ENCODE results near the gene VWA5B2. TPM values are rescaled to one million over a fixed set of nuclear protein-coding genes. Genes with fewer than 3 reads are reported as not detected.

The VWA5B2 gene
- total and polyA plus RNA-seq, 2 of the 13 experiments (the other 11 are each of a cell fraction or from before 2014, with no cell fraction given) = 0.03 to 0.04 TPM

DNA sequence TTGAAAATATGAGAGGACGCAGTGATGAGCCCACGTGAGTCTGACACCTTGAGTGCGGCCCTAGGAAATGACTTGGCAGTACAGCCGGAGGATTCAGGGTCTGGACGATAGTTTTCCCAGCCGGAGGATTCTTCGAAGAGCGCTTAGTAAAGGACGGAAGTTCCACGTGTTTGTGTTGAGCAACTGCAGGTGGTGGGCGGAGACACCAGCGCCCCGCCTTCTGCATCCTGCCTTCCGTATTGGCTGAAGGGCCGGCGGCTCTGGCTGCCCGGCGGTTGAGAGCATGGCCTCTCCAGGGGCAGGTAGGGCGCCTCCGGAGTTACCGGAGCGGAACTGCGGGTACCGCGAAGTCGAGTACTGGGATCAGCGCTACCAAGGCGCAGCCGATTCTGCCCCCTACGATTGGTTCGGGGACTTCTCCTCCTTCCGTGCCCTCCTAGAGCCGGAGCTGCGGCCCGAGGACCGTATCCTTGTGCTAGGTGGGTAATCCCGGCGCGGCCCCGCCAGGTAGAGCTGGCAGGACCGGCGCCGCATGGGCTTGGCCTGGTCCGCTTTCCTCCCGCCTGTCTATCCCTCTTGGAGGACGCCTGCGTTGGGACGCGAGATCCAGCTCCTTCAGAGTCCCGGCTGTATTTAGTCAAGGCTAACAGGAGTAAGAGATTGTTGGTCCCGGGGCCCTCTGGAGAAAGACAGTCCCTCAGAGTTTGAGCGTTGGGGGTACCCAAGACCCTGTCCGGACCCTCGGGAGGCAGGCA is 20.2 kb downstream of the VWA5B2 start, which contains the start of gene EEF1AKMT4 (continued):
- TF ChIP-seq, protein P1, sequence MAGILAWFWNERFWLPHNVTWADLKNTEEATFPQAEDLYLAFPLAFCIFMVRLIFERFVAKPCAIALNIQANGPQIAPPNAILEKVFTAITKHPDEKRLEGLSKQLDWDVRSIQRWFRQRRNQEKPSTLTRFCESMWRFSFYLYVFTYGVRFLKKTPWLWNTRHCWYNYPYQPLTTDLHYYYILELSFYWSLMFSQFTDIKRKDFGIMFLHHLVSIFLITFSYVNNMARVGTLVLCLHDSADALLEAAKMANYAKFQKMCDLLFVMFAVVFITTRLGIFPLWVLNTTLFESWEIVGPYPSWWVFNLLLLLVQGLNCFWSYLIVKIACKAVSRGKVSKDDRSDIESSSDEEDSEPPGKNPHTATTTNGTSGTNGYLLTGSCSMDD (CRISPR knock-in tag; IDR thresholded peaks at IDR 0.05) = no peak
- TF ChIP-seq, protein P2, sequence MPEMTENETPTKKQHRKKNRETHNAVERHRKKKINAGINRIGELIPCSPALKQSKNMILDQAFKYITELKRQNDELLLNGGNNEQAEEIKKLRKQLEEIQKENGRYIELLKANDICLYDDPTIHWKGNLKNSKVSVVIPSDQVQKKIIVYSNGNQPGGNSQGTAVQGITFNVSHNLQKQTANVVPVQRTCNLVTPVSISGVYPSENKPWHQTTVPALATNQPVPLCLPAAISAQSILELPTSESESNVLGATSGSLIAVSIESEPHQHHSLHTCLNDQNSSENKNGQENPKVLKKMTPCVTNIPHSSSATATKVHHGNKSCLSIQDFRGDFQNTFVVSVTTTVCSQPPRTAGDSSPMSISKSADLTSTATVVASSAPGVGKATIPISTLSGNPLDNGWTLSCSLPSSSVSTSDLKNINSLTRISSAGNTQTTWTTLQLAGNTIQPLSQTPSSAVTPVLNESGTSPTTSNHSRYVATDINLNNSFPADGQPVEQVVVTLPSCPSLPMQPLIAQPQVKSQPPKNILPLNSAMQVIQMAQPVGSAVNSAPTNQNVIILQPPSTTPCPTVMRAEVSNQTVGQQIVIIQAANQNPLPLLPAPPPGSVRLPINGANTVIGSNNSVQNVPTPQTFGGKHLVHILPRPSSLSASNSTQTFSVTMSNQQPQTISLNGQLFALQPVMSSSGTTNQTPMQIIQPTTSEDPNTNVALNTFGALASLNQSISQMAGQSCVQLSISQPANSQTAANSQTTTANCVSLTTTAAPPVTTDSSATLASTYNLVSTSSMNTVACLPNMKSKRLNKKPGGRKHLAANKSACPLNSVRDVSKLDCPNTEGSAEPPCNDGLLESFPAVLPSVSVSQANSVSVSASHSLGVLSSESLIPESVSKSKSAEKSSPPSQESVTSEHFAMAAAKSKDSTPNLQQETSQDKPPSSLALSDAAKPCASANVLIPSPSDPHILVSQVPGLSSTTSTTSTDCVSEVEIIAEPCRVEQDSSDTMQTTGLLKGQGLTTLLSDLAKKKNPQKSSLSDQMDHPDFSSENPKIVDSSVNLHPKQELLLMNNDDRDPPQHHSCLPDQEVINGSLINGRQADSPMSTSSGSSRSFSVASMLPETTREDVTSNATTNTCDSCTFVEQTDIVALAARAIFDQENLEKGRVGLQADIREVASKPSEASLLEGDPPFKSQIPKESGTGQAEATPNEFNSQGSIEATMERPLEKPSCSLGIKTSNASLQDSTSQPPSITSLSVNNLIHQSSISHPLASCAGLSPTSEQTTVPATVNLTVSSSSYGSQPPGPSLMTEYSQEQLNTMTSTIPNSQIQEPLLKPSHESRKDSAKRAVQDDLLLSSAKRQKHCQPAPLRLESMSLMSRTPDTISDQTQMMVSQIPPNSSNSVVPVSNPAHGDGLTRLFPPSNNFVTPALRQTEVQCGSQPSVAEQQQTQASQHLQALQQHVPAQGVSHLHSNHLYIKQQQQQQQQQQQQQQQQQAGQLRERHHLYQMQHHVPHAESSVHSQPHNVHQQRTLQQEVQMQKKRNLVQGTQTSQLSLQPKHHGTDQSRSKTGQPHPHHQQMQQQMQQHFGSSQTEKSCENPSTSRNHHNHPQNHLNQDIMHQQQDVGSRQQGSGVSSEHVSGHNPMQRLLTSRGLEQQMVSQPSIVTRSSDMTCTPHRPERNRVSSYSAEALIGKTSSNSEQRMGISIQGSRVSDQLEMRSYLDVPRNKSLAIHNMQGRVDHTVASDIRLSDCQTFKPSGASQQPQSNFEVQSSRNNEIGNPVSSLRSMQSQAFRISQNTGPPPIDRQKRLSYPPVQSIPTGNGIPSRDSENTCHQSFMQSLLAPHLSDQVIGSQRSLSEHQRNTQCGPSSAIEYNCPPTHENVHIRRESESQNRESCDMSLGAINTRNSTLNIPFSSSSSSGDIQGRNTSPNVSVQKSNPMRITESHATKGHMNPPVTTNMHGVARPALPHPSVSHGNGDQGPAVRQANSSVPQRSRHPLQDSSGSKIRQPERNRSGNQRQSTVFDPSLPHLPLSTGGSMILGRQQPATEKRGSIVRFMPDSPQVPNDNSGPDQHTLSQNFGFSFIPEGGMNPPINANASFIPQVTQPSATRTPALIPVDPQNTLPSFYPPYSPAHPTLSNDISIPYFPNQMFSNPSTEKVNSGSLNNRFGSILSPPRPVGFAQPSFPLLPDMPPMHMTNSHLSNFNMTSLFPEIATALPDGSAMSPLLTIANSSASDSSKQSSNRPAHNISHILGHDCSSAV (CRISPR knock-in tag; IDR thresholded peaks at IDR 0.05; ENCODE audit: borderline replicate concordance) = no peak
- TF ChIP-seq ZNF44 (CRISPR knock-in tag; IDR thresholded peaks at IDR 0.05) (peak; percentile 68; the same call in 1 of the 2 replicates), ERF (CRISPR knock-in tag; IDR thresholded peaks at IDR 0.05) (peak; percentile 49), ZNF674 (CRISPR knock-in tag; IDR thresholded peaks at IDR 0.05; ENCODE audit: low read depth) (no peak), FOSL1 (CRISPR knock-in tag; IDR thresholded peaks at IDR 0.05; ENCODE audit: borderline replicate concordance) (no peak)
- TF ChIP-seq, protein P3, sequence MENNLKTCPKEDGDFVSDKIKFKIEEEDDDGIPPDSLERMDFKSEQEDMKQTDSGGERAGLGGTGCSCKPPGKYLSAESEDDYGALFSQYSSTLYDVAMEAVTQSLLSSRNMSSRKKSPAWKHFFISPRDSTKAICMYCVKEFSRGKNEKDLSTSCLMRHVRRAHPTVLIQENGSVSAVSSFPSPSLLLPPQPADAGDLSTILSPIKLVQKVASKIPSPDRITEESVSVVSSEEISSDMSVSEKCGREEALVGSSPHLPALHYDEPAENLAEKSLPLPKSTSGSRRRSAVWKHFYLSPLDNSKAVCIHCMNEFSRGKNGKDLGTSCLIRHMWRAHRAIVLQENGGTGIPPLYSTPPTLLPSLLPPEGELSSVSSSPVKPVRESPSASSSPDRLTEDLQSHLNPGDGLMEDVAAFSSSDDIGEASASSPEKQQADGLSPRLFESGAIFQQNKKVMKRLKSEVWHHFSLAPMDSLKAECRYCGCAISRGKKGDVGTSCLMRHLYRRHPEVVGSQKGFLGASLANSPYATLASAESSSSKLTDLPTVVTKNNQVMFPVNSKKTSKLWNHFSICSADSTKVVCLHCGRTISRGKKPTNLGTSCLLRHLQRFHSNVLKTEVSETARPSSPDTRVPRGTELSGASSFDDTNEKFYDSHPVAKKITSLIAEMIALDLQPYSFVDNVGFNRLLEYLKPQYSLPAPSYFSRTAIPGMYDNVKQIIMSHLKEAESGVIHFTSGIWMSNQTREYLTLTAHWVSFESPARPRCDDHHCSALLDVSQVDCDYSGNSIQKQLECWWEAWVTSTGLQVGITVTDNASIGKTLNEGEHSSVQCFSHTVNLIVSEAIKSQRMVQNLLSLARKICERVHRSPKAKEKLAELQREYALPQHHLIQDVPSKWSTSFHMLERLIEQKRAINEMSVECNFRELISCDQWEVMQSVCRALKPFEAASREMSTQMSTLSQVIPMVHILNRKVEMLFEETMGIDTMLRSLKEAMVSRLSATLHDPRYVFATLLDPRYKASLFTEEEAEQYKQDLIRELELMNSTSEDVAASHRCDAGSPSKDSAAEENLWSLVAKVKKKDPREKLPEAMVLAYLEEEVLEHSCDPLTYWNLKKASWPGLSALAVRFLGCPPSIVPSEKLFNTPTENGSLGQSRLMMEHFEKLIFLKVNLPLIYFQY (CRISPR knock-in tag; IDR thresholded peaks at IDR 0.05; ENCODE audit: borderline replicate concordance) = peak; percentile 23; the same call in 1 of the 2 replicates
- TF ChIP-seq, protein P4, sequence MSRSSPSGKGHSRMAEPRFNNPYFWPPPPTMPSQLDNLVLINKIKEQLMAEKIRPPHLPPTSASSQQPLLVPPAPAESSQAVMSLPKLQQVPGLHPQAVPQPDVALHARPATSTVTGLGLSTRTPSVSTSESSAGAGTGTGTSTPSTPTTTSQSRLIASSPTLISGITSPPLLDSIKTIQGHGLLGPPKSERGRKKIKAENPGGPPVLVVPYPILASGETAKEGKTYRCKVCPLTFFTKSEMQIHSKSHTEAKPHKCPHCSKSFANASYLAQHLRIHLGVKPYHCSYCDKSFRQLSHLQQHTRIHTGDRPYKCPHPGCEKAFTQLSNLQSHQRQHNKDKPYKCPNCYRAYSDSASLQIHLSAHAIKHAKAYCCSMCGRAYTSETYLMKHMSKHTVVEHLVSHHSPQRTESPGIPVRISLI (CRISPR knock-in tag; IDR thresholded peaks at IDR 0.05; ENCODE audit: borderline replicate concordance) = no peak
- TF ChIP-seq, protein P5, sequence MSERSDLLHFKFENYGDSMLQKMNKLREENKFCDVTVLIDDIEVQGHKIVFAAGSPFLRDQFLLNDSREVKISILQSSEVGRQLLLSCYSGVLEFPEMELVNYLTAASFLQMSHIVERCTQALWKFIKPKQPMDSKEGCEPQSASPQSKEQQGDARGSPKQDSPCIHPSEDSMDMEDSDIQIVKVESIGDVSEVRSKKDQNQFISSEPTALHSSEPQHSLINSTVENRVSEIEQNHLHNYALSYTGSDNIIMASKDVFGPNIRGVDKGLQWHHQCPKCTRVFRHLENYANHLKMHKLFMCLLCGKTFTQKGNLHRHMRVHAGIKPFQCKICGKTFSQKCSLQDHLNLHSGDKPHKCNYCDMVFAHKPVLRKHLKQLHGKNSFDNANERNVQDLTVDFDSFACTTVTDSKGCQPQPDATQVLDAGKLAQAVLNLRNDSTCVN (CRISPR knock-in tag; IDR thresholded peaks at IDR 0.05; ENCODE audit: borderline replicate concordance) = no peak

All from HepG2 (cell line).